Brain microvascular endothelial cell (primary cell): ENCODE results near the gene CACNA2D2.

Experiments used
- DNase-seq: peaks from one replicate; pipeline ENCODE4 v3.0.0-alpha.2; 2020
- H3K27ac ChIP-seq: fragments of 250-450 bp; sonication (Bioruptor Pico); 2 replicates; pipeline ENCODE4 v1.5.1; 2020; ENCODE audit warnings: mild to moderate bottlenecking, moderate library complexity
- H3K27me3 ChIP-seq: fragments of 250-450 bp; sonication (Bioruptor Pico); replicated peaks from 2 replicates; pipeline ENCODE4 v1.5.1; 2020; ENCODE audit warnings: mild to moderate bottlenecking
- H3K36me3 ChIP-seq: fragments of 250-450 bp; sonication (Bioruptor Pico); replicated peaks from 2 replicates; pipeline ENCODE4 v1.5.1; 2020; ENCODE audit warnings: mild to moderate bottlenecking
- H3K4me3 ChIP-seq: 2 replicates; pipeline ENCODE4 v1.5.1; 2011; ENCODE audit warnings: low read depth, mild to moderate bottlenecking, control low read depth, low read length, moderate library complexity
- in situ Hi-C: cut with HindIII; loops from 2 replicates; pipeline ENCODE4 v1.10.0; 2017; ENCODE audit warnings: low sequenced_read_pairs, low pct_ligation_motif_present
- TF ChIP-seq, protein P1 (sequence below): IDR thresholded peaks from 2 replicates; pipeline ENCODE4 v1.5.1; 2011; ENCODE audit warnings: low read depth, mild to moderate bottlenecking, moderate library complexity, low read length, control low read depth, inconsistent platforms; ENCODE audit errors: missing control alignments

Gene CACNA2D2

DNA sequence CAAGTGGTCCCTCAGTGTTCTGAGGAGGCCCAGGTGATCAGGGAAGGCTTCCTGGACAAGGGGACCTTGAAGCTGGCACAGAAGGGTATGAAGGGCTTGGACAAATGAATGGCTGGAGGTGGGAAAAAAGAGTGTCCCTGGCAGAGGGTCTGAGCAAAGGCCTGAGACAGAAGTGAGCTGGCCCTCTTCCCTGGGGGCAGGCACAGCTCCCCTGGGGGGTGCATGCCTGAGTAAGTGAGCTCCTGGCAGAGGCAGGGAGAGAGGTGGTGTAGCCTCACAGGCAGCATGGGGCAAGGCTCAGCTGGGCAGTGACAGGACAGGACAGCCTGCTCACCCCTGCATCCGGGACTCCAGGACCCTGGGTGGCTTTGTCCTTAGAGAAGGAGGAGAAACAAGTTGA is 5.4 kb upstream of the CACNA2D2 start:
- H3K27me3 ChIP-seq = peaks cover 11% of the 10 kb centered on the region
- in situ Hi-C loops = no loop called here

DNA sequence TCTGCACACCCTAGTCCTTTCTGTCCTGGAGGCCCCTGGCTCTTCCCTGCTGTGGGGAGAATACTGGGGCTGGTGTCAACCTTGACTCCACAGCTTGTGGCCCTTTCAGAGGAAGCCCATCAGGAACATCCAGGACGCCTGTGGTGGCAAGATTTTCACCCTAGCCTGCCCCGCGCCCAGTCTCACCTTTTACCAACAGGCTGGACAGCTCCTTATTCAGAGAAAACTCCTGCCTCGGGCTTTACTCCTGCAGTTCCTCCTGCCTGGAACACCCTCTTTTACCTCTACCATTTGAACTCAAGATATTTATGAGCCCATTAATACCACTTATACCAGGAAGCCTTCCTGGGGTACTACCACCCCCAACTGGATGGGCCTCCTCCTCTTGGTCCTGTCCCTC is 2.7 kb upstream of the CACNA2D2 start:
- in situ Hi-C loops = no loop called here
- no peak for DNase-seq
- TF ChIP-seq, protein P1, sequence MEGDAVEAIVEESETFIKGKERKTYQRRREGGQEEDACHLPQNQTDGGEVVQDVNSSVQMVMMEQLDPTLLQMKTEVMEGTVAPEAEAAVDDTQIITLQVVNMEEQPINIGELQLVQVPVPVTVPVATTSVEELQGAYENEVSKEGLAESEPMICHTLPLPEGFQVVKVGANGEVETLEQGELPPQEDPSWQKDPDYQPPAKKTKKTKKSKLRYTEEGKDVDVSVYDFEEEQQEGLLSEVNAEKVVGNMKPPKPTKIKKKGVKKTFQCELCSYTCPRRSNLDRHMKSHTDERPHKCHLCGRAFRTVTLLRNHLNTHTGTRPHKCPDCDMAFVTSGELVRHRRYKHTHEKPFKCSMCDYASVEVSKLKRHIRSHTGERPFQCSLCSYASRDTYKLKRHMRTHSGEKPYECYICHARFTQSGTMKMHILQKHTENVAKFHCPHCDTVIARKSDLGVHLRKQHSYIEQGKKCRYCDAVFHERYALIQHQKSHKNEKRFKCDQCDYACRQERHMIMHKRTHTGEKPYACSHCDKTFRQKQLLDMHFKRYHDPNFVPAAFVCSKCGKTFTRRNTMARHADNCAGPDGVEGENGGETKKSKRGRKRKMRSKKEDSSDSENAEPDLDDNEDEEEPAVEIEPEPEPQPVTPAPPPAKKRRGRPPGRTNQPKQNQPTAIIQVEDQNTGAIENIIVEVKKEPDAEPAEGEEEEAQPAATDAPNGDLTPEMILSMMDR = no peak
- Histone ChIP-seq H3K27ac (no peak overlapping the region), H3K4me3 (no peak overlapping the region), H3K27me3 (peaks cover 28% of the 10 kb centered on the region), H3K36me3 (no peaks in the 10 kb centered on the region)

More for the DNA sequence above, 5.4 kb upstream of the CACNA2D2 start:
- Histone ChIP-seq H3K27ac (no peak overlapping the region), H3K4me3 (no peak overlapping the region), H3K36me3 (no peaks in the 10 kb centered on the region)
- TF ChIP-seq, protein P1 = no peak
- no peak for DNase-seq

DNA sequence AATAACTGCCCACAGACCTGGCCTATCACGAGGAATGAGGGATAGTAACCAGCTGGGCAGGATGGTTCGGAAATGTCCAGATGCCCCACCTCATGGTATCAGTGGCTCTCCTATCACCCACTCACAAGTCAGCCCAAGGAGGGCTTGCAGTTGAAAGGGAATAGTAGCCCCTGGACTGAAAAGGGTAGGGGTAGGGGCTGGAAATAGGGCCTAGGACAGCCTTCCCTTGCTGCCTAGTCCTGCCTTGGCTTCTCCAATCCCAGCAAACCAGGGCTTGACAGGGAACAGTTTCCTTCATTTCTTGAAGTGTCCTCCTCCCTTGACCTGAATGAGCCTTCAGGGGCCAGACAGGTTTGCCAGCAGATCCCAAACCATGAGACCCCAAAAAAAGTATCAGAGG is 1.2 kb upstream of the CACNA2D2 start:
- H3K4me3 ChIP-seq = no peak overlapping the region
- in situ Hi-C loops = no loop called here
- no peaks in the 10 kb centered on the region for H3K36me3 ChIP-seq
- H3K27ac ChIP-seq = no peak overlapping the region
- H3K27me3 ChIP-seq = peaks cover 28% of the 10 kb centered on the region
- TF ChIP-seq, protein P1 = no peak
- DNase-seq = no peak

DNA sequence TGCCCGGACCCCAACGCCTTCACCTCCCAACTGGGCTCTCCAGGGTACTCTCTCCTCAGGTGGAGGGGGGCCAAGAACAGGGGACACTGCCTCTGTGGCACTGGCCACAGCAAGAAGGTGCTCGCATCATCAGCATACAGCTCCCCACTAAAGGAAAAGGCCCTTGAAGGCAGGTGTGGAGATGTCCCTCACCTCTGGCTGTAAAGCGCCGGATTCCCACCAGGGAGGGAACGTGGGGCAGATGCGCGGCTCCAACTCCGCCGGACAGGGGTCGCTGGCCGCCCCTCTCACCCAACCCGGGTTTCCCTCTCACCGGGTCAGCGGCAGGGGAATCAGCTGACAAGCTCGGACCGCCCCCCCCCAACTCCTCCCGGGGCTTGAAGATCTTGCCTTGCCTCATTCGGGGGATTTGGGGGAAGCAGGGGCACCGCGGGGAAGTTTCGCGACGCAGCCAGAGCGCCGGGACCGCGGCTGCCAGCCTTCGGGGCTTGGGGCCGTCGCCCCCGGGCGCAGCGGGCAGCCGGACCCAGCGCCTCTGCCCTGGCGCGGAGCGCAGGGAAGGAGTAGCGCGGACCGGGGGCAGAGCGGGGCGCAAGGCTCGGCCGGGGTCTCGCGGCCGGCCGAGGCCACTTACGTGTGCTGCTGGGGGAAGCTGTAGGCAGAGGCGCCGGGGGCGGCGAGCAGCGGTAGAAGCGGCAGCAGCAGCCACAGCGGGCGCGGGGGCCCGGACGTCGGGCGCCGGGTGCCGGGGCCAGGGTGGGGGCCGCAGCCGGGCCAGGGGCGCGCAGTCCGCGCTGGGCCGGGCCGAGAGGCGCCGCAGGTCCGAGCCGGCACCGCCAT is 630 bp downstream of the CACNA2D2 start:
- H3K36me3 ChIP-seq = no peaks in the 10 kb centered on the region
- peaks cover 25% of the 10 kb centered on the region for H3K27me3 ChIP-seq
- TF ChIP-seq, protein P1 = no peak
- H3K27ac ChIP-seq = no peak overlapping the region
- DNase-seq = no peak
- no peak overlapping the region for H3K4me3 ChIP-seq
- in situ Hi-C loops = no loop called here

DNA sequence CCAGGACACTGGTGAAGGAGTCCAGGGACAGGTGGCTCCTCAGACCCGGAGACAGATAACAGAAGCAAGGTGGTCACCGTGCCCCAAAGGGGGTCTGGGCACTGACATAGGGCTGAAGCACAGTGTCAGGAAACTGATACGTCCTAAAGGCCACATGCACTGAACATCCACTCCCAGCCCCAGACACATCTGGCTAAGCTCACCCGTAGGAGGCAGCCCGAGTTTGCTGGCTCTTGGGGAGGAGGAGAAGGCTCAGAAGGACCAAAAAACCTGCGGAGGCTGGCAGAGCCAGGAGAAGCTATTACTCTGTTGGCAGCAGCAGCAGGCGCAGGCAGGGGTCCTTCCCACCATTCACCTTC is 1.2 kb downstream of the CACNA2D2 start:
- H3K27ac ChIP-seq = no peak overlapping the region
- H3K36me3 ChIP-seq = no peaks in the 10 kb centered on the region
- H3K4me3 ChIP-seq = no peak overlapping the region
- in situ Hi-C loops = no loop called here
- DNase-seq = no peak
- H3K27me3 ChIP-seq = peaks cover 25% of the 10 kb centered on the region
- TF ChIP-seq, protein P1 = no peak
